OCI-LY7 (cell line): ENCODE measurements around the gene SETD1B.

Experiments
- CTCF ChIP-seq: fragments of 200-600 bp; sonication (generic); conservative IDR thresholded peaks from 2 replicates; pipeline ENCODE4 v1.5.1; 2014; ENCODE audit warnings: mild to moderate bottlenecking, antibody characterized with exemption, low read length, moderate library complexity, mixed read lengths
- EZH2phosphoT487 ChIP-seq: fragments of 200-600 bp; sonication (generic); IDR thresholded peaks from 2 replicates; pipeline ENCODE4 v1.6.1; 2018; ENCODE audit warnings: low read depth, borderline replicate concordance, mild to moderate bottlenecking, mixed run types, antibody characterized with exemption, low read length, moderate library complexity, mixed read lengths

- TF ChIP-seq CTCF (no peak), EZH2phosphoT487 (no peak)
Observed at GRCh38 chr12:121830134-121830533, 26.3 kb downstream of the SETD1B start.
